HG03558 (cell line): ENCODE data around the gene IL17RA.
"Not testable (repeated sequence)": the region's sequence is repeated elsewhere in the genome, so short reads cannot be mapped to it uniquely, and the experiment has no call there.

Experiments
- ATAC-seq: cut with Tn5 transposase; IDR thresholded peaks from one replicate; pipeline ENCODE4 v1.9.1; 2021; ENCODE audit warnings: moderate number of reproducible peaks; ENCODE audit not compliant: unreplicated experiment; ENCODE audit errors: extremely low read depth

Gene IL17RA

GRCh38 chr22:17118342-17118741 is 33.5 kb downstream of the IL17RA start:
- ATAC-seq, result no peak

DNA sequence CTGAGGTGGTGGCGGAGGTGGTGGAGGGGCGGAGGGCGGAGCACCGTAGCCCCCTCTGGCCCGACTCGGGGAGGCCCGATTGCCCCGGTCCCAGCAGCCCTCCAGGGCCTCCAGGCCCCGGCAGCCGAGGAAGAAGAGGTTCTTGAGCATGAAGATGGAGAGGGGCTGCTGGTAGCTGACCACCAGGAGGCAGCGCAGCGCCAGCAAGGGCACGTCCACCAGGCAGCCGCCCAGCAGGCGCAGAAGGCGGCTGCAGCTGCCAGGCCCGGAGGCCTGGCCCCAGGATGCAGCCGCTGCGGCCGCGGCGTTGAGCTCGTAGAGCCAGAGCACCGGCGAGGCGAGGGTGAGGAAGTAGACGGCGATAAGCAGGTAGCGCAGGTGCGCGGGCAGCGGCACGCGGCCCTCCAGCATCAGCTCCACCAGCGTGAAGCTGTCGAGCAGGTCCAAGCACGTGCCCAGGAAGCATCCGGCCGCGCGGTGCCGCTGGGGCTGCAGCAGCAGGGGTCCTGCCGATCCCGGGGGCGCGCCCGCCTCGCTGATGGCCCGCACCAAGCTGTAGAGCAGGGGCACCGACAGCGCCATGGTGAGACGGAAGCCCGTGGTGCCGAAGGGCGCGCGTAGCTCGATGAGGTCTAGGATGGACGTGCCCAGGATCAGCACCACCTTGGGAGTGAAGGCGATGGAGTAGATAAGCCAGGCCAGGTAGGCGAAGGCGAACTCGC is 34.8 kb downstream of the IL17RA start:
- ATAC-seq, result no peak

- no peak for ATAC-seq
These were observed 35.5 kb downstream of the IL17RA start for GRCh38 chr22:17120281-17120680.

DNA sequence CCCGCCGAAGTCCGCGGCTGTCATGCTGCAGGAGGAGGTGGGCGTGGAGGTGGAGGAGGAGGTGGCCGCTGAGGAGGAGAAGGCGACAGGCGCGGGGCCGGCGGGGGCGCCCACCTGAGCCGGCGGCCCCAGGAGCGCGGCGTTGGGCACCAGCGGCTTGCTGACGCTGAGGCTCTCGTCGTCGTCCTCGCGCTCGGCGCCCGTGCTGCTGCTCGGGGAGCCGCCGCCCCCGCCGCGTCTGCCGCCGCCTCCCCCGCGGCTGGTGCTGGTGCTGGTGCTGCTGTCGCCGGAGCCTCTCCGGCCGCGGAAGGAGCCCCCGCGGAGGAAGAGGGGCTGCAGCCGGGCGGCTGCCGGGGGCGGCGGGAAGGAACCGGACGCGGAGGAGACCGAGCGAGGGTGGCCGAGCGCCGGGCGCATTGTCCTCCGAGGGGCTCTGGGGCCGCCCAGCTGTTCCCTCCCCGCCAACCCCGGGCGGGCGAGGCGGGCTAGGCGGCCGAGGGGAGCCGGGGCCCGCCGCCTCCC is 36.0 kb downstream of the IL17RA start:
- no peak for ATAC-seq

- ATAC-seq, result no peak
These were observed 36.7 kb downstream of the IL17RA start, which contains the start of gene TMEM121B for GRCh38 chr22:17121233-17122195. Gene TMEM121B (minus strand): TSS chr22:17121360. CDS start chr22:17121127, 233 bp downstream.

- no peak for ATAC-seq
These were observed 45.4 kb downstream of the IL17RA start for GRCh38 chr22:17130199-17130598.

- ATAC-seq, result no peak
These were observed 46.9 kb downstream of the IL17RA start for GRCh38 chr22:17131686-17132085.

DNA sequence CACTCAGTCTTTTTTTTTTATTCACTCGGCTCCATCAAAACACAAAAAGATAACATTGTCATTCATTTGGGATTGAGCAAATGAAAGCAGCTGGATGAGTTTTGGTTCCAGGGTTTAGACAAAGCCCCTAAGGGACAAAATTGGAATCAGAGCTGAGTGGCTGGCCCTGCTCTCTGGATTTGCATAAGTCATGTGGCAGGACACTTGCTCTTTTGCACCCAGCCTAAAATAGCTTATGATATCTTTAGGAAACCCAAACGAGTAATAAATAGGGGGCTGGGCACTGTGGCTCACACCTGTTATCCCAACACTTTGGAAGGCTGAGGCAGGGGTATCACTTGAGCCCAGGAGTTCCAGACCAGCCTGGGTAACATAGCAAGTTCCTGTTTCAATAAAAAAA is 47.3 kb downstream of the IL17RA start:
- ATAC-seq, result no peak

- no peak for ATAC-seq
These were observed 48.3 kb downstream of the IL17RA start for GRCh38 chr22:17133137-17133536.

DNA sequence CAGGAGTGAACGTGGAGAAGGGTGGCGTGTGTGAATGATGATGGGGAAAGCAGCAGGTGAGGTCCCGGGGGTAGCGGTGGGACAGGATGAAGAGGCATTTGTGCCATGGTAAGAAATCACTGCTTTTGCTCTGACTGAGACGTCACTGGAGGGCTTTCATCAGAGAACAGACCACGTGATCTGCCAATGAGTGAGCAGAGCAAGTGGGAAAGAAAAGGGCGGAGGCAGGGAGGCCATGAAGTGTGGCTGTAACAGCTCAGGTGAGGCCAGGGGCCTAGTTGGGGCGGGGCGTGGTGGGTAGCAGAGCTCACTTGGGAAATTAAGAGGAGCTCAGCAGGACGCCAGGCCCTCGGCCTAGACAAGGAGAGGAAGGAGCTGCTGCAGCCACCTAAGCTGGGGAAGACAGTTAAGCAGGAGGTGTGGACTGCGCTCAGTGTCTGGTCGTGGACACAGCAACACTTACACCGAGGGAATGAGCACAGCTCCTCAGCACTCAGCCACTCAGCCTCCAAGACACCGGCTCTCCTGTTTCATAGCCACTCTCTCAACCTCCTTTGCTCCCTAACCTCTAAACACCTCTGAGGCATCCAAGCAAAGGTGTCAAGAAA is 50.5 kb downstream of the IL17RA start:
- no peak for ATAC-seq

GRCh38 chr22:17137170-17137569 is 52.4 kb downstream of the IL17RA start:
- ATAC-seq, result no peak

GRCh38 chr22:17137861-17138425 is 53.1 kb downstream of the IL17RA start:
- no peak for ATAC-seq

DNA sequence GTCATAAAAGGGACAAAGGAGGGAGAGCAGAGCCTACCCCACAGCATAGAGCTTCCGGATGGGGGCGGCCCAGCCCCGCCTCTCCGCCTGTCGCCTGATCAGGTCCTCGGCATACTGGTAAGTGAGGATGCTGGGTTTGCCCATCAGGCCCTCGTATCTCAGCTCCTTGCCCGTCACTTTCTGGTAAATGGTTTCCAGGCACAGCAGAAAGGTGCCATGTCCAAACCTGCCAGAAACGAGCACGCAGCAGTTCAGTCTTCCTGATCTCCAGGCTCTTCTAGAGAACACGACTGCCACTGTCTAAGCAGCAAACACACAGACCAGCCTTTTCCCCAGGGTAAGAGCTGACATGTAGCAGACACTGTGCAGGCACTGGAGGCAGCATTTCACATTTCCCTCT is 53.7 kb downstream of the IL17RA start:
- ATAC-seq, result no peak

- ATAC-seq, result no peak
These were observed 55.2 kb downstream of the IL17RA start for GRCh38 chr22:17140022-17140421.

GRCh38 chr22:17140826-17141766 is 56.3 kb downstream of the IL17RA start:
- ATAC-seq, result no peak

DNA sequence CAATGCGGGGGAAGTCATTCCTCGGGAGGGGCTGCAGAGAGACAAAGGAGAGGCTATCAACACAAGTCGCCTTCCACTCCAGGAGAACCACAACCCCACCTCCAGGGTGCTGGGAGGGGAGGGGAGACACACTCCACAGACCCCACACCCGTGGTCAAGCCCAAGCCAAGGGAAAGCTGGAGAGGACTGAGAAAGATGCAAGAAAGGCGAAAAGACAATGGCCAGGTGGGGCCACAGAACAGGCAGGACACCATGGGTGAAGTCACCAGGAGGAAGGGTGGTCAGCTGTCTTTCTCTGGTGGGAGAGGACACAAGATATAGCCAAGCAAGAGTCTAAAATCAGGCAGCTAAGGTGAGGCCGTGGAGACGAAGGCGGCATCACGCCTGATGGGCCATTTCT is 58.3 kb downstream of the IL17RA start:
- no peak for ATAC-seq

DNA sequence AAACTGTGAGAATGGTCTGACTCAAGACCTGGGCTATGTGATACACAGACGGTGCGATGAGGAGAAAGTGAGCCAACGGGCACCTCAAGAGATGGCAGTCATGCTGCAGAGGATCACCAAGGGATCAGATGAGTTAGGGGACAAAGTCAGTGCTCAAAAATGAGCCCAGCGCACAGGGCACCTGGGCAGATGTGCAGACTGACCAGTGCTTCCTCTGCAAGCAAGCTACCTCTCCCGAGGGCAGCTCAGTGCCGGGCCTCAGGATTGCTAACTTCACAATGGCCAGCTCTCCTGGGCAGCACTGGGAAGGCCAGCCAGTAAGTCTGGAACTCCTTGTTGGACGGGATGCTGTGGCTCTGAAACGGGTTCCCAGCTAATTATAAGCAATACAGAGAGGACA is 59.0 kb downstream of the IL17RA start:
- no peak for ATAC-seq

DNA sequence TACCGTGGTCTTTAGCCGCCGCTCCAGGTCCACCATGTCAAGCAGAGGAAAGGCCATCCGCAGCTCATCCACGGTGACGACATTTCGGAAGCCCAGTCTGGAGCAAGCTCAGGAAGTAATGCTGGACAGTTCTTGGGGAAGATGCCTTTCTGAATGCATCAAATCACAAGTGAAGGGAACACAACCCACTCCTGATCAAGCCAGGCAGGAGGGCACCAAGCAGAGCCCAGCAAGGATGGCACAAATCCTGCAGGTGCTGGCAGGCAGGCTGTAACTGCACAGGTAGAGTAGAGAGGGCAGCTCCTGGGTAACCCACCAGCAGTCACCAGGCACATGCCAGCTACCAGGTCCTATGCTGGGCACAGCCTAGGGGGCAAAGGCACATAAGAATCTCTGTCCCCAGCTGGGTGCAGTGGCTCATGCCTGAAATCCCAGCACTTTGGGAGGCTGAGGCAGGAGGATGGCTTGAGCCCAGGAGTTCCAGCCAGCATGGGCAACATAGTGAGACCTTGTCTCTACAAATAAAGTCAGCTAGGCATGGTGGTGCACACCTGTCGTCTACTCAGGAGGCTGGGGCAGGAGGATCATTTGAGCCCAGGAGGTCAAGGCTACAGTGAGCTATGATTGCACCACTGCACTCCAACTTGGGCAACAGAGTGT is 60.4 kb downstream of the IL17RA start:
- ATAC-seq, result no peak

DNA sequence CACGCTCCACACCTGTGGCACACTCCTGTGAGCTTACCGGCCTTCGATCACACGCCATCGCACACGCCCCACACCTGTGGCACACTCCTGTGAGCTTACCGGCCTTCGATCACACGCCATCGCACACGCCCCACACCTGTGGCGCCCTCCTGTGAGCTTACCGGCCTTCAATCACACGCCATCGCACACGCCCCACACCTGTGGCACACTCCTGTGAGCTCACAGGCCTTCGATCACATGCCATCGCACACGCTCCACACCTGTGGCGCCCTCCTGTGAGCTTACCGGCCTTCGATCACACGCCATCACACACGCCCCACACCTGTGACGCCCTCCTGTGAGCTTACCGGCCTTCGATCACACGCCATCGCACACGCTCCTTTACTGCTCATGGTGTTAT is 62.7 kb downstream of the IL17RA start:
- not testable (repeated sequence) for ATAC-seq
